CD4-positive, alpha-beta memory T cell (primary cell): ENCODE measurements around the gene BARD1. TPM values are rescaled to one million over a fixed set of nuclear protein-coding genes. Genes with fewer than 3 reads are reported as not detected.

Source experiments
- CTCF ChIA-PET: fragments of 350-600 bp; sonication (Branson Sonifier 250); formaldehyde crosslinking; loops from one replicate; lab custom pipeline; 2021; ENCODE audit warnings: inconsistent platforms; ENCODE audit not compliant: partially characterized antibody; lab: Charles Lee
- POLR2A ChIA-PET: fragments of 350-600 bp; sonication (Branson Sonifier 250); formaldehyde crosslinking; loops from one replicate; lab custom pipeline; 2021; ENCODE audit not compliant: partially characterized antibody; lab: Charles Lee
- DNase-seq, 5 donors: peaks; one replicate each; pipeline versions ENCODE4 v3.0.0 to v3.0.0-alpha.2; 2020 to 2022; ENCODE audit warnings: mixed read lengths in 1 of 5
- H3K27ac ChIP-seq: one replicate; pipeline ENCODE4 v1.7.0; 2013; ENCODE audit warnings: low read depth, low read length
- H3K27me3 ChIP-seq: 2 replicates; pipeline ENCODE4 v1.7.0; 2013; ENCODE audit warnings: mild to moderate bottlenecking, low read length, moderate library complexity; ENCODE audit not compliant: insufficient read depth
- H3K36me3 ChIP-seq: 2 replicates; pipeline ENCODE4 v1.7.0; 2013; ENCODE audit warnings: mild to moderate bottlenecking, low read length, moderate library complexity; ENCODE audit not compliant: insufficient read depth
- H3K4me1 ChIP-seq: 2 replicates; pipeline ENCODE4 v1.7.0; 2013; ENCODE audit warnings: mild to moderate bottlenecking, low read length, moderate library complexity; ENCODE audit not compliant: insufficient read depth
- H3K4me3 ChIP-seq, 2 donors: one replicate each; pipeline ENCODE4 v1.7.0; 2013; ENCODE audit warnings: low read length in 2 of 2, mild to moderate bottlenecking in 1 of 2
- H3K9me3 ChIP-seq, 2 donors: one replicate each; pipeline ENCODE4 v1.7.0; 2013; ENCODE audit warnings: low read length in 2 of 2, control low read depth in 1 of 2; ENCODE audit not compliant: control insufficient read depth in 1 of 2
- H3K27ac Mint-ChIP-seq, 7 donors: one replicate each; pipeline ENCODE4 v1.8.0; 2020 to 2021; ENCODE audit warnings: mixed read lengths in 7 of 7, mild to moderate bottlenecking in 6 of 7, inconsistent platforms in 3 of 7, moderate library complexity in 3 of 7
- H3K27me3 Mint-ChIP-seq, 2 donors: one replicate each; pipeline ENCODE4 v1.8.0; 2020 to 2021; ENCODE audit warnings: mixed read lengths in 2 of 2
- H3K36me3 Mint-ChIP-seq, 2 donors: one replicate each; pipeline ENCODE4 v1.8.0; 2020 to 2021; ENCODE audit warnings: mixed read lengths in 2 of 2, inconsistent platforms in 1 of 2, mild to moderate bottlenecking in 1 of 2
- H3K4me1 Mint-ChIP-seq, 4 donors: one replicate each; pipeline ENCODE4 v1.8.0; 2020 to 2021; ENCODE audit warnings: mixed read lengths in 4 of 4, mild to moderate bottlenecking in 1 of 4
- H3K4me3 Mint-ChIP-seq, 8 donors: one replicate each; pipeline ENCODE4 v1.8.0; 2020 to 2021; ENCODE audit warnings: mixed read lengths in 8 of 8, mild to moderate bottlenecking in 7 of 8, moderate library complexity in 6 of 8, inconsistent platforms in 3 of 8
- H3K9me3 Mint-ChIP-seq, 8 donors: one replicate each; pipeline ENCODE4 v1.8.0; 2020 to 2021; ENCODE audit warnings: mixed read lengths in 8 of 8, mild to moderate bottlenecking in 5 of 8, inconsistent platforms in 3 of 8, moderate library complexity in 1 of 8
- intact Hi-C: fragments of 100-400 bp; cut with micrococcal nuclease; formaldehyde crosslinking; loops from one replicate; pipeline ENCODE4 v1.15.1; 2023
- polyA plus RNA-seq, 2 donors: library from polyadenylated mRNA; unstranded; fragments of 300-500 nt; fragmentation: Illumina TruSeq; gene quantifications; one replicate each; pipeline ENCODE4 v1.2.3, GENCODE V29; 2021
- total RNA-seq, 2 experiments: library from RNA; stranded (reverse); gene quantifications; one replicate each; pipeline ENCODE4 v1.2.3, GENCODE V29; 2021

Gene BARD1
- total and polyA plus RNA-seq, 4 experiments from 2014 or later: 5.2 to 9.2 (median 7.1) TPM

GRCh38 chr2:214774108-214774507, 35.4 kb downstream of the BARD1 start:
- Mint-ChIP-seq H3K4me3 (no peak overlapping the region), H3K4me1 (no peaks in the 10 kb centered on the region), H3K27ac (no peak overlapping the region), H3K27me3 (no peaks in the 10 kb centered on the region), H3K36me3 (peaks cover 28 to 36% of the 10 kb centered on the region in 2 donors), H3K9me3 (peaks cover 0 to 2% (median 0%) of the 10 kb centered on the region in 8 donors)
- H3K4me3 ChIP-seq: no peak overlapping the region
- DNase-seq: no peak
- no peaks in the 10 kb centered on the region for H3K27me3 ChIP-seq
- CTCF ChIA-PET: no interaction called here
- H3K27ac ChIP-seq: no peak overlapping the region
- POLR2A ChIA-PET: no interaction called here
- H3K9me3 ChIP-seq: no peaks in the 10 kb centered on the region
- H3K4me1 ChIP-seq: no peaks in the 10 kb centered on the region
- no peaks in the 10 kb centered on the region for H3K36me3 ChIP-seq
- intact Hi-C loops: no loop called here

- ChIA-PET POLR2A (no interaction called here), CTCF (no interaction called here)
- Histone ChIP-seq H3K36me3 (peaks cover under 1% of the 10 kb centered on the region), H3K4me3 (no peak overlapping the region), H3K9me3 (no peaks in the 10 kb centered on the region), H3K27ac (no peak overlapping the region), H3K4me1 (no peaks in the 10 kb centered on the region), H3K27me3 (no peaks in the 10 kb centered on the region)
- H3K27ac Mint-ChIP-seq: no peak overlapping the region
- no peak overlapping the region for H3K4me3 Mint-ChIP-seq
- H3K4me1 Mint-ChIP-seq: no peaks in the 10 kb centered on the region
- H3K27me3 Mint-ChIP-seq: no peaks in the 10 kb centered on the region
- no peak for DNase-seq
- H3K36me3 Mint-ChIP-seq: peaks cover 31 to 46% of the 10 kb centered on the region in 2 donors
- intact Hi-C loops: no loop called here
- peaks cover 0 to 2% (median 0%) of the 10 kb centered on the region in 8 donors for H3K9me3 Mint-ChIP-seq
These were observed 37.0 kb downstream of the BARD1 start for GRCh38 chr2:214772443-214773015.

GRCh38 chr2:214765180-214765579, 44.3 kb downstream of the BARD1 start:
- Histone ChIP-seq H3K9me3 (no peaks in the 10 kb centered on the region), H3K36me3 (peaks cover 4% of the 10 kb centered on the region), H3K4me3 (no peak overlapping the region), H3K27me3 (no peaks in the 10 kb centered on the region), H3K27ac (no peak overlapping the region), H3K4me1 (no peaks in the 10 kb centered on the region)
- intact Hi-C loops: no loop called here
- Mint-ChIP-seq H3K9me3 (no peaks in the 10 kb centered on the region), H3K36me3 (peaks cover 50 to 62% of the 10 kb centered on the region in 2 donors), H3K4me1 (peaks cover 0 to 2% (median 1%) of the 10 kb centered on the region in 4 donors), H3K4me3 (no peak overlapping the region), H3K27me3 (no peaks in the 10 kb centered on the region), H3K27ac (no peak overlapping the region)
- CTCF ChIA-PET: no interaction called here
- no peak for DNase-seq
- POLR2A ChIA-PET: no interaction called here

DNA sequence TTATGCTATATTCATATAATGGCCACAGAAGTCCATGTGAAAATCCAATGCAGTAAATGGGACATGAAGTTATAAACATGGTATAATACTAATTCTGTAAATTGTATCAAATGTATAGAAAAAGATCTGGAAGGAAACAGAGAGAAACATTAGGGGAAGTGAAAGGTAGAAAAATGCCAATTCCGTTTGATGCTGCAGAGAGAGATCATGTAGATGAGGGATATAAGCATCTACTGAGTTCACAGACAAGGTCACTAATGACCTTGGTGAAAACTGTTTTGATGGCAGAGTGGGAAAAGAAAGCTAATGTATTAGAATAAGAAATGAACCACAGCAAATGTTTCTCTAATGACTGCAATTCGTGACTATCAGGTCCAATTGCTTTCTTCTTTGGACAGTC, 56.0 kb downstream of the BARD1 start:
- intact Hi-C loops: no loop called here
- peaks cover 25 to 46% of the 10 kb centered on the region in 2 donors for H3K36me3 Mint-ChIP-seq
- H3K4me1 ChIP-seq: no peaks in the 10 kb centered on the region
- H3K4me3 Mint-ChIP-seq: no peak overlapping the region
- ChIA-PET CTCF (no interaction called here), POLR2A (no interaction called here)
- H3K27ac Mint-ChIP-seq: no peak overlapping the region
- H3K9me3 ChIP-seq: no peaks in the 10 kb centered on the region
- H3K27ac ChIP-seq: no peak overlapping the region
- H3K36me3 ChIP-seq: no peaks in the 10 kb centered on the region
- no peak overlapping the region for H3K4me3 ChIP-seq
- H3K9me3 Mint-ChIP-seq: peaks cover 0 to 2% (median 0%) of the 10 kb centered on the region in 8 donors
- peaks cover 0 to 8% (median 6%) of the 10 kb centered on the region in 4 donors for H3K4me1 Mint-ChIP-seq
- DNase-seq: no peak
- no peaks in the 10 kb centered on the region for H3K27me3 ChIP-seq
- H3K27me3 Mint-ChIP-seq: no peaks in the 10 kb centered on the region

GRCh38 chr2:214750529-214750928, 59.0 kb downstream of the BARD1 start:
- DNase-seq: peak in 1 of 5 donors; percentile 20
- no peaks in the 10 kb centered on the region for H3K9me3 ChIP-seq
- Mint-ChIP-seq H3K4me1 (peaks cover 0 to 8% (median 7%) of the 10 kb centered on the region in 4 donors), H3K27me3 (no peaks in the 10 kb centered on the region), H3K9me3 (no peaks in the 10 kb centered on the region), H3K36me3 (peaks cover 31 to 35% of the 10 kb centered on the region in 2 donors), H3K4me3 (no peak overlapping the region), H3K27ac (peak overlapping the region in 3 of 7 donors; percentile 7 to 71 (median 58))
- H3K27ac ChIP-seq: no peak overlapping the region
- H3K4me3 ChIP-seq: no peak overlapping the region
- intact Hi-C loops: no loop called here
- H3K27me3 ChIP-seq: no peaks in the 10 kb centered on the region
- H3K4me1 ChIP-seq: no peaks in the 10 kb centered on the region
- ChIA-PET CTCF (no interaction called here), POLR2A (no interaction called here)
- H3K36me3 ChIP-seq: no peaks in the 10 kb centered on the region

- Mint-ChIP-seq H3K9me3 (no peaks in the 10 kb centered on the region), H3K36me3 (peaks cover 43 to 45% of the 10 kb centered on the region in 2 donors), H3K4me3 (no peak overlapping the region), H3K27ac (no peak overlapping the region), H3K4me1 (peaks cover 0 to 8% (median 5%) of the 10 kb centered on the region in 4 donors), H3K27me3 (no peaks in the 10 kb centered on the region)
- Histone ChIP-seq H3K27ac (no peak overlapping the region), H3K9me3 (no peaks in the 10 kb centered on the region), H3K4me3 (no peak overlapping the region), H3K4me1 (no peaks in the 10 kb centered on the region), H3K27me3 (no peaks in the 10 kb centered on the region), H3K36me3 (no peaks in the 10 kb centered on the region)
- no peak for DNase-seq
- CTCF ChIA-PET: no interaction called here
- POLR2A ChIA-PET: no interaction called here
- intact Hi-C loops: no loop called here
These were observed 61.5 kb downstream of the BARD1 start for GRCh38 chr2:214747992-214748391.

DNA sequence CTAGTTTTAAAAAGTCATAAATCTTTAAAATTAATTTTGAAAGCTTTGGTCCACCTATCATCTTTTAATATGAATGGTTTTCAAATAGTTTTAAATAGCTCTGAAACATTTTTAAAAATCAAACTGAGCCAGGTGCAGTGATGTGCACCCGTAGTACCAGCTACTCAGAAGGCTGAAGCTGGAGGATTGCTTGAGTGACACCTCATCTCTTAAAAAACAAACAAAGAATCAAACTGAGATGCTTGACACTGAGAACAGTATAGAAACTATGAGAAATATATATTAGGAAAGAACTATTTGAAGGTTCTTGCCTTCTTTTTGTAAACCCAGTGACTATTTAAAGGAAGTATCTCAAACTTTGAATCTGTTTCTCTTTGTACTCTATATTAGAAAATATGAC, 67.4 kb downstream of the BARD1 start:
- Mint-ChIP-seq H3K4me1 (peaks cover 4 to 7% (median 5%) of the 10 kb centered on the region in 4 donors), H3K27me3 (no peaks in the 10 kb centered on the region), H3K27ac (no peak overlapping the region), H3K36me3 (peaks cover 37 to 42% of the 10 kb centered on the region in 2 donors), H3K4me3 (no peak overlapping the region), H3K9me3 (no peaks in the 10 kb centered on the region)
- ChIA-PET POLR2A (no interaction called here), CTCF (no interaction called here)
- H3K27me3 ChIP-seq: no peaks in the 10 kb centered on the region
- intact Hi-C loops: no loop called here
- H3K4me3 ChIP-seq: no peak overlapping the region
- H3K9me3 ChIP-seq: no peaks in the 10 kb centered on the region
- no peak for DNase-seq
- H3K4me1 ChIP-seq: no peaks in the 10 kb centered on the region
- no peak overlapping the region for H3K27ac ChIP-seq
- no peaks in the 10 kb centered on the region for H3K36me3 ChIP-seq
